Neural cell (in vitro differentiated cells): ENCODE results near the gene GFPT2. TPM values are rescaled to one million over a fixed set of nuclear protein-coding genes. Genes with fewer than 3 reads are reported as not detected.

Experiments
- H2AFZ ChIP-seq: fragments of 200-600, 300-800 bp; sonication (generic), shearing (Covaris generic); 2 replicates; pipeline ENCODE4 v1.6.0; 2014; ENCODE audit warnings: low read depth, mild to moderate bottlenecking, antibody characterized with exemption, low read length, moderate library complexity
- H3F3A ChIP-seq: fragments of 200-600 bp; shearing (Covaris generic); 2 replicates; pipeline ENCODE4 v1.6.1; 2016; ENCODE audit warnings: mild to moderate bottlenecking, moderate library complexity, mixed read lengths, antibody characterized with exemption, low read length; ENCODE audit not compliant: insufficient read depth, poor library complexity, severe bottlenecking
- H3K27ac ChIP-seq: fragments of 200-600, 300-800 bp; sonication (generic), shearing (Covaris generic); 2 replicates; pipeline ENCODE4 v1.5.1; 2014; ENCODE audit warnings: mild to moderate bottlenecking, low read length, moderate library complexity
- H3K27me3 ChIP-seq: fragments of 300-800, 200-600 bp; sonication (generic), shearing (Covaris generic); 2 replicates; pipeline ENCODE4 v1.6.0; 2014; ENCODE audit warnings: mild to moderate bottlenecking, low read depth, low read length, moderate library complexity; ENCODE audit not compliant: insufficient read depth
- H3K36me3 ChIP-seq: fragments of 300-800, 200-600 bp; sonication (generic), shearing (Covaris generic); 2 replicates; pipeline ENCODE4 v1.5.1; 2014; ENCODE audit warnings: mild to moderate bottlenecking, antibody characterized with exemption, low read length, moderate library complexity; ENCODE audit not compliant: insufficient read depth
- H3K4me2 ChIP-seq: fragments of 300-800, 200-600 bp; sonication (generic), shearing (Covaris generic); 2 replicates; pipeline ENCODE4 v1.6.0; 2014; ENCODE audit warnings: mild to moderate bottlenecking, low read length
- H3K4me3 ChIP-seq: fragments of 300-800, 200-600 bp; sonication (generic), shearing (Covaris generic); 2 replicates; pipeline ENCODE4 v1.5.1; 2014; ENCODE audit warnings: mild to moderate bottlenecking, low read length, moderate library complexity
- H3K79me2 ChIP-seq: fragments of 200-600 bp; shearing (Covaris generic); replicated peaks from 2 replicates; pipeline ENCODE4 v1.6.0; 2014; ENCODE audit warnings: mild to moderate bottlenecking, low read length, moderate library complexity; ENCODE audit not compliant: insufficient read depth
- H3K9ac ChIP-seq: fragments of 300-800, 200-600 bp; sonication (generic), shearing (Covaris generic); 2 replicates; pipeline ENCODE4 v1.6.1; 2016; ENCODE audit warnings: mild to moderate bottlenecking, low read length, mixed read lengths
- H3K9me2 ChIP-seq: fragments of 200-600 bp; shearing (Covaris generic); 2 replicates; pipeline ENCODE4 v1.6.1; 2016; ENCODE audit warnings: mild to moderate bottlenecking, low read length, mixed read lengths; ENCODE audit not compliant: insufficient read depth
- H3K9me3 ChIP-seq: fragments of 200-600, 300-800 bp; sonication (generic), shearing (Covaris generic); 2 replicates; pipeline ENCODE4 v1.6.1; 2016; ENCODE audit warnings: mild to moderate bottlenecking, mixed run types, low read length, moderate library complexity, mixed read lengths
- H4K20me1 ChIP-seq: fragments of 200-600 bp; shearing (Covaris generic); 2 replicates; pipeline ENCODE4 v1.6.1; 2016; ENCODE audit warnings: mild to moderate bottlenecking, mixed run types; ENCODE audit not compliant: insufficient read depth
- EP300 ChIP-seq: fragments of 450-650 bp; conservative IDR thresholded peaks from 2 replicates; pipeline ENCODE4 v1.6.1; 2014; ENCODE audit warnings: antibody characterized with exemption, mild to moderate bottlenecking, moderate library complexity; ENCODE audit not compliant: poor library complexity, severe bottlenecking
- EZH2 ChIP-seq: fragments of 200-600, 300-800 bp; shearing (Covaris generic), sonication (generic); IDR thresholded peaks from 2 replicates; pipeline ENCODE4 v1.6.1; 2014; ENCODE audit warnings: antibody characterized with exemption, low read length, borderline replicate concordance, mild to moderate bottlenecking; ENCODE audit not compliant: insufficient read depth, poor library complexity, severe bottlenecking
- MXI1 ChIP-seq: fragments of 450-650 bp; conservative IDR thresholded peaks from 2 replicates; pipeline ENCODE4 v1.6.1; 2014; ENCODE audit warnings: antibody characterized with exemption, mild to moderate bottlenecking; ENCODE audit not compliant: poor library complexity, severe bottlenecking
- POLR2AphosphoS5 ChIP-seq: IDR thresholded peaks from 2 replicates; pipeline ENCODE4 v1.6.1; 2012
- RAD21 ChIP-seq: fragments of 450-650 bp; conservative IDR thresholded peaks from 2 replicates; pipeline ENCODE4 v1.6.1; 2014; ENCODE audit warnings: antibody characterized with exemption, mild to moderate bottlenecking, moderate library complexity
- SMC3 ChIP-seq: fragments of 450-650 bp; conservative IDR thresholded peaks from 2 replicates; pipeline ENCODE4 v1.6.1; 2014; ENCODE audit warnings: antibody characterized with exemption, mild to moderate bottlenecking, moderate library complexity; ENCODE audit not compliant: poor library complexity
- TAF1 ChIP-seq: IDR thresholded peaks from 2 replicates; pipeline ENCODE4 v1.6.1; 2012; ENCODE audit warnings: low read depth
- polyA plus RNA-seq: library from polyadenylated mRNA; depleted of rRNA; stranded (reverse); fragments of >200 nt; gene quantifications from 2 replicates; pipeline ENCODE4 v1.2.3, GENCODE V29; 2014
- TF ChIP-seq, protein P1 (sequence below): fragments of 450-650 bp; IDR thresholded peaks from 2 replicates; pipeline ENCODE4 v1.5.1; 2014; ENCODE audit warnings: antibody characterized with exemption, mild to moderate bottlenecking, moderate library complexity; ENCODE audit not compliant: poor library complexity, severe bottlenecking
- TF ChIP-seq, protein P2 (sequence below): IDR thresholded peaks from 2 replicates; pipeline ENCODE4 v1.6.1; 2012; ENCODE audit warnings: borderline replicate concordance

GFPT2 gene
- polyA plus RNA-seq, 1 donor from 2014 or later = 9.2 TPM

DNA sequence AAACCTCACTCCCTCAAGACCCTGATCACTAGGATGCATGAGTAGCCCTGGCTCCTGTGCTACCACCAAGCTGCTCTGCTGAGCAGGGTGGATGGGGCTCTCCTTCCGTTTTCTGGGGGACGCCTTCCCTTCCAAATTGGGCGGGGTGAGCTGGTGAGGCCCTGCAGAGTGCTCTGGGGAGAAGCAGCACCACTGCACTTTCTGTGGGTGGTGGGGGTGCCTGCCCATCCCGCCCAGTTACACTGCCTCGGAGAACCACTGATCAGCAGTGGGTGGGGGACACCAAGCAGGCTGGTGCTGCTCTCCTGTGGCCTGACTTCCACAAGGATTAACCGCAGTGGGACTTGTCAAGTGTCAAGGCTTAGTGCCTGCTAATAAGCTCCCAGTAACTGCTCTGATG, 19.0 kb downstream of the GFPT2 start:
- no peaks in the 10 kb centered on the region for H3K9me2 ChIP-seq

DNA sequence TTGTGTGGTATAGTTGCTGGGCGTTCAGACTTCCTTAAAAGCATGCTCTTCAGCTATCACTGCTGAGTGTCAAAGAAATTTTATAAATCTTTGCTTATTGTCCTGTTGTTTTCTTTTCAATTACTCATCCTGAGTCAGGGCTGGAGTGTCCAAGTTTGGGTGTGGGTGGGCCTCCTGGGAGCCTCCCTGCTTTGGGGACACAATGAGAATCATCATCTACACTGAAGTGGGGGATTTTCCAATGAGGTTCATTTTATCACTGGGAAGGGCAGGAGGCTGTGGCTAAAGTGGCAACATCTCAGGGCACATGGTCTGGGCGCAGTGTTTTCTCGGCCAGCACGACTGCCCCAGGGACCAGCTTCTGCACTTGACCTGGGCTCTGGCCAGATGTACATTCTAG, 19.5 kb downstream of the GFPT2 start:
- Histone ChIP-seq H4K20me1 (no peaks in the 10 kb centered on the region), H3K4me3 (no peak overlapping the region), H3K9me2 (no peaks in the 10 kb centered on the region), H2AFZ (no peak overlapping the region), H3K9me3 (no peaks in the 10 kb centered on the region), H3K9ac (no peak overlapping the region), H3K27ac (no peak overlapping the region), H3K4me2 (no peak overlapping the region), H3K27me3 (no peaks in the 10 kb centered on the region), H3K36me3 (no peaks in the 10 kb centered on the region), H3K79me2 (no peaks in the 10 kb centered on the region), H3F3A (no peaks in the 10 kb centered on the region)
- TF ChIP-seq, protein P1, sequence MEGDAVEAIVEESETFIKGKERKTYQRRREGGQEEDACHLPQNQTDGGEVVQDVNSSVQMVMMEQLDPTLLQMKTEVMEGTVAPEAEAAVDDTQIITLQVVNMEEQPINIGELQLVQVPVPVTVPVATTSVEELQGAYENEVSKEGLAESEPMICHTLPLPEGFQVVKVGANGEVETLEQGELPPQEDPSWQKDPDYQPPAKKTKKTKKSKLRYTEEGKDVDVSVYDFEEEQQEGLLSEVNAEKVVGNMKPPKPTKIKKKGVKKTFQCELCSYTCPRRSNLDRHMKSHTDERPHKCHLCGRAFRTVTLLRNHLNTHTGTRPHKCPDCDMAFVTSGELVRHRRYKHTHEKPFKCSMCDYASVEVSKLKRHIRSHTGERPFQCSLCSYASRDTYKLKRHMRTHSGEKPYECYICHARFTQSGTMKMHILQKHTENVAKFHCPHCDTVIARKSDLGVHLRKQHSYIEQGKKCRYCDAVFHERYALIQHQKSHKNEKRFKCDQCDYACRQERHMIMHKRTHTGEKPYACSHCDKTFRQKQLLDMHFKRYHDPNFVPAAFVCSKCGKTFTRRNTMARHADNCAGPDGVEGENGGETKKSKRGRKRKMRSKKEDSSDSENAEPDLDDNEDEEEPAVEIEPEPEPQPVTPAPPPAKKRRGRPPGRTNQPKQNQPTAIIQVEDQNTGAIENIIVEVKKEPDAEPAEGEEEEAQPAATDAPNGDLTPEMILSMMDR = no peak
- TF ChIP-seq RAD21 (no peak), TAF1 (no peak), EP300 (no peak), SMC3 (no peak), POLR2AphosphoS5 (no peak), EZH2 (no peak), MXI1 (no peak)
- TF ChIP-seq, protein P2, sequence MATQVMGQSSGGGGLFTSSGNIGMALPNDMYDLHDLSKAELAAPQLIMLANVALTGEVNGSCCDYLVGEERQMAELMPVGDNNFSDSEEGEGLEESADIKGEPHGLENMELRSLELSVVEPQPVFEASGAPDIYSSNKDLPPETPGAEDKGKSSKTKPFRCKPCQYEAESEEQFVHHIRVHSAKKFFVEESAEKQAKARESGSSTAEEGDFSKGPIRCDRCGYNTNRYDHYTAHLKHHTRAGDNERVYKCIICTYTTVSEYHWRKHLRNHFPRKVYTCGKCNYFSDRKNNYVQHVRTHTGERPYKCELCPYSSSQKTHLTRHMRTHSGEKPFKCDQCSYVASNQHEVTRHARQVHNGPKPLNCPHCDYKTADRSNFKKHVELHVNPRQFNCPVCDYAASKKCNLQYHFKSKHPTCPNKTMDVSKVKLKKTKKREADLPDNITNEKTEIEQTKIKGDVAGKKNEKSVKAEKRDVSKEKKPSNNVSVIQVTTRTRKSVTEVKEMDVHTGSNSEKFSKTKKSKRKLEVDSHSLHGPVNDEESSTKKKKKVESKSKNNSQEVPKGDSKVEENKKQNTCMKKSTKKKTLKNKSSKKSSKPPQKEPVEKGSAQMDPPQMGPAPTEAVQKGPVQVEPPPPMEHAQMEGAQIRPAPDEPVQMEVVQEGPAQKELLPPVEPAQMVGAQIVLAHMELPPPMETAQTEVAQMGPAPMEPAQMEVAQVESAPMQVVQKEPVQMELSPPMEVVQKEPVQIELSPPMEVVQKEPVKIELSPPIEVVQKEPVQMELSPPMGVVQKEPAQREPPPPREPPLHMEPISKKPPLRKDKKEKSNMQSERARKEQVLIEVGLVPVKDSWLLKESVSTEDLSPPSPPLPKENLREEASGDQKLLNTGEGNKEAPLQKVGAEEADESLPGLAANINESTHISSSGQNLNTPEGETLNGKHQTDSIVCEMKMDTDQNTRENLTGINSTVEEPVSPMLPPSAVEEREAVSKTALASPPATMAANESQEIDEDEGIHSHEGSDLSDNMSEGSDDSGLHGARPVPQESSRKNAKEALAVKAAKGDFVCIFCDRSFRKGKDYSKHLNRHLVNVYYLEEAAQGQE = no peak

More for the DNA sequence above, 19.0 kb downstream of the GFPT2 start:
- no peaks in the 10 kb centered on the region for H4K20me1 ChIP-seq
- no peaks in the 10 kb centered on the region for H3F3A ChIP-seq
- no peak for TF ChIP-seq TAF1
- no peak for TF ChIP-seq POLR2AphosphoS5
- TF ChIP-seq EP300 = no peak
- no peak for TF ChIP-seq MXI1
- TF ChIP-seq, protein P1 = no peak
- TF ChIP-seq RAD21 = no peak
- H3K4me3 ChIP-seq = no peak overlapping the region
- H3K4me2 ChIP-seq = no peak overlapping the region
- no peaks in the 10 kb centered on the region for H3K27me3 ChIP-seq
- H3K9me3 ChIP-seq = no peaks in the 10 kb centered on the region
- H3K27ac ChIP-seq = no peak overlapping the region
- no peaks in the 10 kb centered on the region for H3K36me3 ChIP-seq
- H2AFZ ChIP-seq = no peak overlapping the region
- H3K79me2 ChIP-seq = no peaks in the 10 kb centered on the region
- H3K9ac ChIP-seq = no peak overlapping the region
